Upper lobe of right lung (tissue), 1 donor: Measurements from ENCODE around the gene CPEB4. TPM values are rescaled to one million over a fixed set of nuclear protein-coding genes. Genes with fewer than 3 reads are reported as not detected.
A peak's percentile ranks its signal among the peaks of the same experiment; 100 is the strongest.

Experiments used
- ATAC-seq: fragments of 200-7000 bp; cut with Tn5 transposase; one replicate; pipeline ENCODE4 v1.9.1; 2020; ENCODE audit warnings: mild to moderate bottlenecking, moderate library complexity
- DNase-seq: peaks from one replicate; pipeline ENCODE4 v3.0.0-alpha.2; 2020
- H3K27ac ChIP-seq: fragments of 200-600 bp; one replicate; pipeline ENCODE4 v1.8.0; 2022
- H3K27me3 ChIP-seq: fragments of 200-600 bp; one replicate; pipeline ENCODE4 v1.8.0; 2022; ENCODE audit warnings: mild to moderate bottlenecking
- H3K36me3 ChIP-seq: fragments of 200-600 bp; one replicate; pipeline ENCODE4 v1.8.0; 2022
- H3K4me1 ChIP-seq: fragments of 200-600 bp; one replicate; pipeline ENCODE4 v1.8.0; 2022
- H3K4me3 ChIP-seq: fragments of 200-600 bp; one replicate; pipeline ENCODE4 v1.8.0; 2022; ENCODE audit warnings: mild to moderate bottlenecking
- H3K9me3 ChIP-seq: fragments of 200-600 bp; one replicate; pipeline ENCODE4 v1.8.0; 2022
- CTCF ChIP-seq: fragments of 200-600 bp; IDR thresholded peaks from one replicate; pipeline ENCODE4 v1.8.0; 2022; ENCODE audit warnings: antibody characterized with exemption
- intact Hi-C: fragments of 100-400 bp; cut with DNase I; formaldehyde crosslinking; loops from one replicate; pipeline ENCODE4 v1.11.0; 2022
- total RNA-seq: library from RNA; stranded (reverse); fragmentation: NEBNext Ultra II Directional; extraction: Animal tissue kit (Norgen Biotek cat#: 25700); gene quantifications from one replicate; pipeline ENCODE4 v1.2.1, GENCODE V29; 2021
- donor health status: DM: no; HTN: yes; CAD: no; lungs with severe emphysema.

The CPEB4 gene
- total RNA-seq, 1 donor from 2014 or later = 62.4 TPM

- intact Hi-C loops = no loop called here
- Histone ChIP-seq H3K4me1 (no peaks in the 10 kb centered on the region), H3K4me3 (no peak overlapping the region), H3K27ac (no peak overlapping the region), H3K27me3 (no peaks in the 10 kb centered on the region), H3K9me3 (no peaks in the 10 kb centered on the region), H3K36me3 (peaks cover 100% of the 10 kb centered on the region)
- TF ChIP-seq CTCF = no peak
- ATAC-seq (no peak), DNase-seq (no peak)
Observed at GRCh38 chr5:173950829-173951228, 62.7 kb downstream of the CPEB4 start.

GRCh38 chr5:173953528-173954090 lies 65.5 kb downstream of the CPEB4 start:
- DNase-seq (no peak), ATAC-seq (no peak)
- intact Hi-C loops = no loop called here
- Histone ChIP-seq H3K27me3 (no peaks in the 10 kb centered on the region), H3K27ac (no peak overlapping the region), H3K36me3 (peaks cover 99% of the 10 kb centered on the region), H3K9me3 (no peaks in the 10 kb centered on the region), H3K4me3 (no peak overlapping the region), H3K4me1 (no peaks in the 10 kb centered on the region)
- TF ChIP-seq CTCF = no peak

GRCh38 chr5:173954671-173955521 lies 66.7 kb downstream of the CPEB4 start:
- intact Hi-C loops = no loop called here
- no peak for DNase-seq
- Histone ChIP-seq H3K36me3 (peaks cover 94% of the 10 kb centered on the region), H3K4me3 (no peak overlapping the region), H3K27ac (no peak overlapping the region), H3K4me1 (no peaks in the 10 kb centered on the region), H3K9me3 (no peaks in the 10 kb centered on the region), H3K27me3 (no peaks in the 10 kb centered on the region)
- peak; percentile 63 for ATAC-seq
- no peak for TF ChIP-seq CTCF

GRCh38 chr5:173960986-173961385 lies 72.8 kb downstream of the CPEB4 start:
- no peak for DNase-seq
- Histone ChIP-seq H3K4me1 (no peaks in the 10 kb centered on the region), H3K36me3 (peaks cover 33% of the 10 kb centered on the region), H3K4me3 (no peak overlapping the region), H3K9me3 (no peaks in the 10 kb centered on the region), H3K27me3 (no peaks in the 10 kb centered on the region), H3K27ac (no peak overlapping the region)
- intact Hi-C loops = no loop called here
- no peak for TF ChIP-seq CTCF
- ATAC-seq = no peak

- Histone ChIP-seq H3K27me3 (no peaks in the 10 kb centered on the region), H3K4me1 (no peaks in the 10 kb centered on the region), H3K9me3 (no peaks in the 10 kb centered on the region), H3K36me3 (peaks cover 28% of the 10 kb centered on the region), H3K4me3 (no peak overlapping the region), H3K27ac (no peak overlapping the region)
- intact Hi-C loops = no loop called here
- DNase-seq (no peak), ATAC-seq (no peak)
- TF ChIP-seq CTCF = no peak
Observed at GRCh38 chr5:173961418-173961817, 73.3 kb downstream of the CPEB4 start.
